PC-9 (cell line): ENCODE data around the gene BMERB1. TPM values are rescaled to one million over a fixed set of nuclear protein-coding genes. Genes with fewer than 3 reads are reported as not detected.
"Not testable (repeated sequence)": the region's sequence is repeated elsewhere in the genome, so short reads cannot be mapped to it uniquely, and the experiment has no call there.

Experiments used
- BruUV-seq: library from RNA; stranded (reverse); fragments of 400-500 nt; replicated peaks from 2 replicates; lab custom pipeline; 2021; lab: Mats Ljungman, UMichigan
- CTCF ChIA-PET: fragments of 300-600 bp; sonication (Branson Sonifier 250); formaldehyde crosslinking; loops from one replicate; lab custom pipeline; 2022; ENCODE audit warnings: antibody characterized with exemption; lab: Charles Lee
- POLR2A ChIA-PET: fragments of 300-600 bp; sonication (Branson Sonifier 250); formaldehyde crosslinking; loops from one replicate; lab custom pipeline; 2022; ENCODE audit warnings: antibody characterized with exemption; ENCODE audit not compliant: unreplicated experiment; lab: Charles Lee
- DNase-seq, 2 experiments: peaks; one replicate each; pipeline versions ENCODE4 v3.0.0 to v3.0.0-alpha.2; 2015 to 2022; ENCODE audit warnings: mixed read lengths in 1 of 2
- H2AFZ ChIP-seq: fragments of 200-600 bp; sonication (generic); 2 replicates; pipeline ENCODE4 v1.8.1; 2017; ENCODE audit warnings: antibody characterized with exemption
- H3F3A ChIP-seq: fragments of 200-600 bp; sonication (generic); 2 replicates; pipeline ENCODE4 v1.8.1; 2017; ENCODE audit warnings: antibody characterized with exemption, mild to moderate bottlenecking, low read depth; ENCODE audit not compliant: insufficient read depth
- H3K27ac ChIP-seq: fragments of 200-600 bp; sonication (generic); 2 replicates; pipeline ENCODE4 v1.6.1; 2016; ENCODE audit warnings: mixed run types
- H3K27me3 ChIP-seq: fragments of 200-600 bp; sonication (generic); 2 replicates; pipeline ENCODE4 v1.6.1; 2016; ENCODE audit warnings: low read depth, mixed run types; ENCODE audit not compliant: insufficient read depth
- H3K36me3 ChIP-seq: fragments of 200-600 bp; sonication (generic); 2 replicates; pipeline ENCODE4 v1.6.1; 2016; ENCODE audit warnings: low read depth, mixed run types
- H3K4me1 ChIP-seq: fragments of 200-600 bp; sonication (generic); replicated peaks from 2 replicates; pipeline ENCODE4 v1.6.1; 2016; ENCODE audit warnings: mixed run types; ENCODE audit not compliant: insufficient read depth
- H3K4me2 ChIP-seq: fragments of 200-600 bp; sonication (generic); 2 replicates; pipeline ENCODE4 v1.6.1; 2017; ENCODE audit warnings: mixed run types
- H3K4me3 ChIP-seq: fragments of 200-600 bp; sonication (generic); 2 replicates; pipeline ENCODE4 v1.6.1; 2016; ENCODE audit warnings: mixed run types
- H3K79me2 ChIP-seq: fragments of 200-600 bp; sonication (generic); 2 replicates; pipeline ENCODE4 v1.6.1; 2017; ENCODE audit warnings: low read depth, mixed run types
- H3K9me2 ChIP-seq: fragments of 200-600 bp; sonication (generic); 2 replicates; pipeline ENCODE4 v1.8.1; 2017; ENCODE audit warnings: mild to moderate bottlenecking; ENCODE audit not compliant: insufficient read depth
- H3K9me3 ChIP-seq: fragments of 200-600 bp; sonication (generic); 2 replicates; pipeline ENCODE4 v1.8.1; 2016; ENCODE audit warnings: low read depth; ENCODE audit not compliant: insufficient read depth
- H4K20me1 ChIP-seq: fragments of 200-600 bp; sonication (generic); 2 replicates; pipeline ENCODE4 v1.8.1; 2017; ENCODE audit not compliant: insufficient read depth
- CTCF ChIP-seq: fragments of 200-600 bp; sonication (generic); conservative IDR thresholded peaks from 2 replicates; pipeline ENCODE4 v1.6.1; 2017; ENCODE audit warnings: mixed run types, antibody characterized with exemption, mild to moderate bottlenecking, moderate library complexity
- EZH2 ChIP-seq: fragments of 200-600 bp; sonication (generic); IDR thresholded peaks from 2 replicates; pipeline ENCODE4 v1.8.0; 2017; ENCODE audit warnings: antibody characterized with exemption, low read depth
- intact Hi-C: fragments of 100-400 bp; cut with micrococcal nuclease; formaldehyde crosslinking; loops from one replicate; pipeline ENCODE4 v1.10.0; 2022; ENCODE audit not compliant: unreplicated experiment
- total RNA-seq: library from RNA; stranded (reverse); gene quantifications from 2 replicates; pipeline ENCODE4 v1.2.3, GENCODE V29; 2021

The BMERB1 gene
- total RNA-seq, 1 experiment from 2014 or later = 4.3 TPM

- Histone ChIP-seq H3K79me2 (no peaks in the 10 kb centered on the region), H3K4me3 (no peak overlapping the region), H3K27ac (no peak overlapping the region), H3K4me2 (no peak overlapping the region), H2AFZ (no peak overlapping the region), H3K36me3 (no peaks in the 10 kb centered on the region), H4K20me1 (no peaks in the 10 kb centered on the region), H3K9me3 (no peaks in the 10 kb centered on the region), H3K4me1 (no peaks in the 10 kb centered on the region), H3K27me3 (no peaks in the 10 kb centered on the region), H3K9me2 (no peaks in the 10 kb centered on the region), H3F3A (no peaks in the 10 kb centered on the region)
- CTCF ChIA-PET = no interaction called here
- intact Hi-C loops = no loop called here
- DNase-seq = no peak
- POLR2A ChIA-PET = no interaction called here
- no TSS peak for BruUV-seq
- no peak for TF ChIP-seq EZH2
- TF ChIP-seq CTCF = peak; percentile 50
These were observed 6.6 kb upstream of the BMERB1 start for GRCh38 chr16:15427648-15428239.

- H4K20me1 ChIP-seq, DNase-seq, H3K79me2 ChIP-seq, H3F3A ChIP-seq, H3K9me2 ChIP-seq, POLR2A ChIA-PET, H3K4me3 ChIP-seq, H3K27ac ChIP-seq, H3K4me1 ChIP-seq, H2AFZ ChIP-seq, H3K27me3 ChIP-seq, H3K36me3 ChIP-seq, H3K4me2 ChIP-seq, intact Hi-C loops, BruUV-seq, H3K9me3 ChIP-seq: not testable (repeated sequence)
- CTCF ChIA-PET = interaction anchor here (0.7 kb wide), 1 partner anchor 15 kb away, joined by 7 read pairs; no protein-coding TSS in a partner anchor
These were observed 3.5 kb upstream of the BMERB1 start for GRCh38 chr16:15430884-15431283.

- H3K27me3 ChIP-seq = no peaks in the 10 kb centered on the region
- H3K27ac ChIP-seq = no peak overlapping the region
- H3K9me2 ChIP-seq = no peaks in the 10 kb centered on the region
- TF ChIP-seq EZH2 = no peak
- TF ChIP-seq CTCF = no peak
- H3K9me3 ChIP-seq = no peaks in the 10 kb centered on the region
- ChIA-PET CTCF (no interaction called here), POLR2A (no interaction called here)
- no peak for DNase-seq
- H3K79me2 ChIP-seq = no peaks in the 10 kb centered on the region
- peaks cover 3% of the 10 kb centered on the region; the same call in 1 of the 2 replicates for H3K4me1 ChIP-seq
- no peak overlapping the region for H3K4me2 ChIP-seq
- intact Hi-C loops = no loop called here
- no peaks in the 10 kb centered on the region for H4K20me1 ChIP-seq
- peaks cover 4% of the 10 kb centered on the region; the same call in 1 of the 2 replicates for H3F3A ChIP-seq
- H2AFZ ChIP-seq = no peak overlapping the region
- no TSS peak for BruUV-seq
- no peaks in the 10 kb centered on the region for H3K36me3 ChIP-seq
- no peak overlapping the region for H3K4me3 ChIP-seq
These were observed 336 bp upstream of the BMERB1 start for GRCh38 chr16:15434079-15434424.
